K562 (cell line): Measurements from ENCODE around the gene NUAK2. TPM values are rescaled to one million over a fixed set of nuclear protein-coding genes. Genes with fewer than 3 reads are reported as not detected.

Experiments
- ATF7 ChIP-seq: fragments of 450-650 bp; IDR thresholded peaks from 2 replicates; pipeline ENCODE4 v1.7.1; 2014; ENCODE audit warnings: mild to moderate bottlenecking, moderate library complexity
- BMI1 ChIP-seq: fragments of 150-350 bp; IDR thresholded peaks from 2 replicates; pipeline ENCODE4 v1.6.1; 2014; ENCODE audit warnings: low read length
- E2F5 ChIP-seq: sonication (generic); formaldehyde crosslinking; IDR thresholded peaks from 2 replicates; pipeline ENCODE4 v1.8.0; 2022; ENCODE audit warnings: mild to moderate bottlenecking, missing genetic modification reagents
- FOXO4 ChIP-seq: fragments of 450-650 bp; formaldehyde crosslinking; IDR thresholded peaks from 2 replicates; pipeline ENCODE4 v1.4.0; 2020; ENCODE audit warnings: mild to moderate bottlenecking, moderate library complexity
- GABPB2 ChIP-seq: fragments of 250-450 bp; sonication (Bioruptor Pico); conservative IDR thresholded peaks from 2 replicates; pipeline ENCODE4 v1.5.1; 2021; ENCODE audit warnings: mild to moderate bottlenecking
- ILF3 ChIP-seq: fragments of 450-650 bp; IDR thresholded peaks from 2 replicates; pipeline ENCODE4 v1.6.1; 2018; ENCODE audit warnings: antibody characterized with exemption, mild to moderate bottlenecking, moderate library complexity, borderline replicate concordance
- KDM4B ChIP-seq, 2 experiments: fragments of 450-650 bp in 1 of 2; sonication (generic) in 1 of 2; IDR thresholded peaks; 2 replicates each; pipeline ENCODE4 v1.6.1; 2016 to 2017; ENCODE audit warnings: borderline replicate concordance in 2 of 2, antibody characterized with exemption in 1 of 2, low read depth in 1 of 2, mild to moderate bottlenecking in 1 of 2
- PATZ1 ChIP-seq: fragments of 250-450 bp; sonication (Bioruptor Pico); IDR thresholded peaks from 2 replicates; pipeline ENCODE4 v1.5.0; 2020; ENCODE audit warnings: mild to moderate bottlenecking, borderline replicate concordance
- POLR2AphosphoS2 ChIP-seq: IDR thresholded peaks from 2 replicates; pipeline ENCODE4 v1.6.1; 2012; ENCODE audit warnings: low read length, improper control_type of control experiment
- SREBF2 ChIP-seq: sonication (generic); formaldehyde crosslinking; IDR thresholded peaks from 2 replicates; pipeline ENCODE4 v1.4.0; 2020; ENCODE audit warnings: mild to moderate bottlenecking, missing genetic modification reagents
- TBP ChIP-seq: optimal IDR thresholded peaks from 2 replicates; pipeline ENCODE3; 2011; ENCODE audit warnings: low read depth, low read length, improper control_type of control experiment
- TCF15 ChIP-seq: fragments of 250-450 bp; sonication (Bioruptor Pico); IDR thresholded peaks from 2 replicates; pipeline ENCODE4 v1.8.0; 2022; ENCODE audit warnings: moderate library complexity, mild to moderate bottlenecking, inconsistent platforms
- XRCC3 ChIP-seq: fragments of 450-650 bp; IDR thresholded peaks from 2 replicates; pipeline ENCODE4 v1.6.1; 2017; ENCODE audit warnings: mild to moderate bottlenecking, moderate library complexity
- ZNF3 ChIP-seq: fragments of 250-450 bp; sonication (Bioruptor Pico); IDR thresholded peaks from 2 replicates; pipeline ENCODE4 v1.5.0; 2021; ENCODE audit warnings: mild to moderate bottlenecking, moderate library complexity
- ZNF316 ChIP-seq: fragments of 450-650 bp; IDR thresholded peaks from 2 replicates; pipeline ENCODE4 v1.6.1; 2016
- ZNF398 ChIP-seq: fragments of 250-450 bp; sonication (Bioruptor Pico); IDR thresholded peaks from 2 replicates; pipeline ENCODE4 v1.8.0; 2021; ENCODE audit warnings: moderate library complexity, mild to moderate bottlenecking, inconsistent platforms
- ZNF431 ChIP-seq: sonication (generic); formaldehyde crosslinking; IDR thresholded peaks from 2 replicates; pipeline ENCODE4 v1.8.0; 2022; ENCODE audit warnings: mild to moderate bottlenecking, missing genetic modification reagents
- ZNF583 ChIP-seq: fragments of 250-450 bp; sonication (Bioruptor Pico); IDR thresholded peaks from 2 replicates; pipeline ENCODE4 v1.4.0; 2020
- ZNF695 ChIP-seq: fragments of 450-650 bp; formaldehyde crosslinking; IDR thresholded peaks from 2 replicates; pipeline ENCODE4 v1.4.0; 2020; ENCODE audit warnings: mild to moderate bottlenecking, moderate library complexity
- ZNF699 ChIP-seq: fragments of 250-450 bp; sonication (Bioruptor Pico); IDR thresholded peaks from 2 replicates; pipeline ENCODE4 v1.8.0; 2021; ENCODE audit warnings: mild to moderate bottlenecking, moderate library complexity; ENCODE audit not compliant: insufficient replicate concordance
- ZNF75A ChIP-seq: fragments of 450-650 bp; formaldehyde crosslinking; IDR thresholded peaks from 2 replicates; pipeline ENCODE4 v1.4.0; 2020; ENCODE audit warnings: mild to moderate bottlenecking
- ZSCAN32 ChIP-seq: fragments of 450-650 bp; formaldehyde crosslinking; IDR thresholded peaks from 2 replicates; pipeline ENCODE4 v1.4.0; 2020; ENCODE audit warnings: mild to moderate bottlenecking, moderate library complexity
- polyA plus RNA-seq, 8 experiments: library from polyadenylated mRNA; depleted of rRNA in 4 of 8; stranded (reverse) in 5 of 8; unstranded in 3 of 8; fragments of >200 nt; fragmentation: Nextera tagmentation in 2 of 8; fragmentation: Illumina TruSeq in 1 of 8; extraction: Ambion mirVana in 2 of 8; extraction: Trizol in 1 of 8; gene quantifications; 2 replicates each; pipeline versions ENCODE4 v1.2.1 to v1.2.3, GENCODE V29; 2011 to 2014; ENCODE audit warnings: inconsistent platforms in 1 of 8, missing spikeins in 1 of 8
- total RNA-seq, 7 experiments: library from RNA; depleted of rRNA in 6 of 7; stranded (reverse); fragments of >200 nt in 6 of 7; fragmentation: Illumina TruSeq in 2 of 7; extraction: Trizol in 2 of 7; gene quantifications; 2 replicates each; pipeline versions ENCODE4 v1.2.1 to v1.2.3, GENCODE V29; 2011 to 2021; ENCODE audit warnings: low replicate concordance in 1 of 7

NUAK2 gene
- total and polyA plus RNA-seq, 9 of the 15 experiments (the other 6 are each of a cell fraction or from before 2014, with no cell fraction given) = 0.04 to 0.44 (median 0.14) TPM

- TF ChIP-seq ZNF398 (CRISPR knock-in tag) (no peak), FOXO4 (CRISPR knock-in tag) (no peak), E2F5 (CRISPR knock-in tag) (no peak), ATF7 (peak; percentile 72; the same call in 1 of the 2 replicates), ZNF583 (no peak), BMI1 (no peak), ZNF75A (no peak), SREBF2 (CRISPR knock-in tag) (no peak), ZNF316 (no peak), KDM4B (IDR thresholded peaks at IDR 0.05; ENCODE audit: borderline replicate concordance in 2 of 2, low read depth in 1 of 2) (0 out of 4 replicates have a peak, but pooled peaks of 1 of the 2 experiments have one; percentile 46), PATZ1 (CRISPR knock-in tag) (no peak), ZNF3 (no peak), XRCC3 (no peak), ZNF699 (CRISPR knock-in tag) (no peak), ILF3 (no peak), POLR2AphosphoS2 (no peak), ZNF695 (no peak), ZSCAN32 (CRISPR knock-in tag) (no peak), GABPB2 (no peak), ZNF431 (CRISPR knock-in tag) (no peak), TBP (no peak), TCF15 (CRISPR knock-in tag) (no peak)
Measured at GRCh38 chr1:205284420-205285144, 37.0 kb downstream of the NUAK2 start (continued).
